Retinal pigment epithelial cell (primary cell): ENCODE results near the gene DNAH11.

Source experiments
- DNase-seq: peaks from one replicate; pipeline ENCODE4 v3.0.0-alpha.2; 2010; ENCODE audit warnings: low read depth
- H3K4me3 ChIP-seq: 2 replicates; pipeline ENCODE4 v1.5.1; 2011; ENCODE audit warnings: mild to moderate bottlenecking, low read length, control low read depth, moderate library complexity
- TF ChIP-seq, protein P1 (sequence below): conservative IDR thresholded peaks from 2 replicates; pipeline ENCODE4 v1.5.1; 2011; ENCODE audit warnings: low read depth, low read length, control low read depth, inconsistent platforms

The DNAH11 gene, protein sequence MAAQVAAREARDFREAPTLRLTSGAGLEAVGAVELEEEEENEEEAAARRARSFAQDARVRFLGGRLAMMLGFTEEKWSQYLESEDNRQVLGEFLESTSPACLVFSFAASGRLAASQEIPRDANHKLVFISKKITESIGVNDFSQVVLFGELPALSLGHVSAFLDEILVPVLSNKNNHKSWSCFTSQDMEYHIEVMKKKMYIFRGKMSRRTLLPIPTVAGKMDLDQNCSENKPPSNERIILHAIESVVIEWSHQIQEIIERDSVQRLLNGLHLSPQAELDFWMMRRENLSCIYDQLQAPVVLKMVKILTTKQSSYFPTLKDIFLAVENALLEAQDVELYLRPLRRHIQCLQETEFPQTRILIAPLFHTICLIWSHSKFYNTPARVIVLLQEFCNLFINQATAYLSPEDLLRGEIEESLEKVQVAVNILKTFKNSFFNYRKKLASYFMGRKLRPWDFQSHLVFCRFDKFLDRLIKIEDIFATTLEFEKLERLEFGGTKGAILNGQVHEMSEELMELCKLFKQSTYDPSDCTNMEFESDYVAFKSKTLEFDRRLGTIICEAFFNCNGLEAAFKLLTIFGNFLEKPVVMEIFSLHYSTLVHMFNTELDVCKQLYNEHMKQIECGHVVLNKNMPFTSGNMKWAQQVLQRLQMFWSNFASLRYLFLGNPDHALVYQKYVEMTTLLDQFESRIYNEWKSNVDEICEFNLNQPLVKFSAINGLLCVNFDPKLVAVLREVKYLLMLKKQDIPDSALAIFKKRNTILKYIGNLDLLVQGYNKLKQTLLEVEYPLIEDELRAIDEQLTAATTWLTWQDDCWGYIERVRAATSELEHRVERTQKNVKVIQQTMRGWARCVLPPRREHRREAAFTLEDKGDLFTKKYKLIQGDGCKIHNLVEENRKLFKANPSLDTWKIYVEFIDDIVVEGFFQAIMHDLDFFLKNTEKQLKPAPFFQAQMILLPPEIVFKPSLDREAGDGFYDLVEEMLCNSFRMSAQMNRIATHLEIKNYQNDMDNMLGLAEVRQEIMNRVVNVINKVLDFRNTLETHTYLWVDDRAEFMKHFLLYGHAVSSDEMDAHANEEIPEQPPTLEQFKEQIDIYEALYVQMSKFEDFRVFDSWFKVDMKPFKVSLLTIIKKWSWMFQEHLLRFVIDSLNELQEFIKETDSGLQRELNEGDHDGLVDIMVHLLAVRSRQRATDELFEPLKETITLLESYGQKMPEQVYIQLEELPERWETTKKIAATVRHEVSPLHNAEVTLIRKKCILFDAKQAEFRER (N-terminal part only)

DNA sequence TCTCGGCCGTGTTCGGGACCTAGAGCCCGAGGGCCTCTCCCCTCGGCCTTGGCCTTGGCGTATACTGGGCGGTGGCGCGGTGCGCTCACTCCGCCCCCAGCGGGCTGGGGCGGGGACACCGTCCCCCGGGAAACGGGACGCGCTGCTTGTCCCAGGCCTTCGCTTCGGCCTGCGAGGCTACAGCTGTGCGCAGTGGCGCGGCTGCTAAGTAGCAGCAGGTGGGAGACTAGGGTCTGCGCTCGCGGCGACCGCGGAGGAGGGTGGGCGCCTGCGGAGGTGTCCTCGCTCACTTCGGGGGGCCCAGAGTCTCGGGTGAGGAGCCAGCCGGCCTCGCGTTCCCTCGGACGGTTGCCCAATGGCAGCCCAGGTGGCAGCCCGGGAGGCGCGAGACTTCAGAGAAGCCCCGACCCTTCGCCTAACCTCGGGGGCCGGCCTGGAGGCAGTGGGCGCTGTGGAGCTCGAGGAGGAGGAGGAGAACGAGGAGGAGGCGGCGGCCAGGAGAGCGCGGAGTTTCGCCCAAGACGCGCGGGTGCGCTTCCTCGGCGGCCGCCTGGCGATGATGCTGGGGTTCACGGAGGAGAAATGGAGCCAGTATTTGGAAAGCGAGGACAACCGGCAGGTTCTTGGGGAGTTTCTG, at the start of gene DNAH11:
DNAH11 (plus strand) TSS at position 149 of the 637 bp plus-strand sequence; CDS start at position 356, 207 bp downstream.
- TF ChIP-seq, protein P1, sequence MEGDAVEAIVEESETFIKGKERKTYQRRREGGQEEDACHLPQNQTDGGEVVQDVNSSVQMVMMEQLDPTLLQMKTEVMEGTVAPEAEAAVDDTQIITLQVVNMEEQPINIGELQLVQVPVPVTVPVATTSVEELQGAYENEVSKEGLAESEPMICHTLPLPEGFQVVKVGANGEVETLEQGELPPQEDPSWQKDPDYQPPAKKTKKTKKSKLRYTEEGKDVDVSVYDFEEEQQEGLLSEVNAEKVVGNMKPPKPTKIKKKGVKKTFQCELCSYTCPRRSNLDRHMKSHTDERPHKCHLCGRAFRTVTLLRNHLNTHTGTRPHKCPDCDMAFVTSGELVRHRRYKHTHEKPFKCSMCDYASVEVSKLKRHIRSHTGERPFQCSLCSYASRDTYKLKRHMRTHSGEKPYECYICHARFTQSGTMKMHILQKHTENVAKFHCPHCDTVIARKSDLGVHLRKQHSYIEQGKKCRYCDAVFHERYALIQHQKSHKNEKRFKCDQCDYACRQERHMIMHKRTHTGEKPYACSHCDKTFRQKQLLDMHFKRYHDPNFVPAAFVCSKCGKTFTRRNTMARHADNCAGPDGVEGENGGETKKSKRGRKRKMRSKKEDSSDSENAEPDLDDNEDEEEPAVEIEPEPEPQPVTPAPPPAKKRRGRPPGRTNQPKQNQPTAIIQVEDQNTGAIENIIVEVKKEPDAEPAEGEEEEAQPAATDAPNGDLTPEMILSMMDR: peak; percentile 14
- peak; percentile 7 for DNase-seq
- peak within 1 kb of the TSS; percentile 56 for H3K4me3 ChIP-seq

DNA sequence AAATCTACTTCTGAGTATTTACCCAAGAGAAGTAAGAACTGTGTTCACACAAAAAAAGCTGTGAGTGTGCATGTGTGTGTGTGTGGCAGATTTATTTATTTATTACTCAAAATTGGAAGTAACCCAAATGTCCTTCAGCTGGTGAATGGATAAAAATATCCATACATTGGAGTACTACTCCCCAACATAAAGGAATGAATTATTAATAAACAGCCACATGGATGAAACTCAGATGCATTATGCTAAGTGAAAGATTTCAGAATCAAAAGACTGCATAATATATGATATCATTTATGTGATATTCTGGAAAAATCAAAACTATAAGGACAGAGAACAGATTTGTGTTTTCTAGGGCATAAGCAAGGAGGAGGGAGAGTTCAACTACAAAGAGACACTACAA, 47.1 kb upstream of the DNAH11 start:
- no peak overlapping the region for H3K4me3 ChIP-seq
- TF ChIP-seq, protein P1: no peak
- DNase-seq: no peak

DNA sequence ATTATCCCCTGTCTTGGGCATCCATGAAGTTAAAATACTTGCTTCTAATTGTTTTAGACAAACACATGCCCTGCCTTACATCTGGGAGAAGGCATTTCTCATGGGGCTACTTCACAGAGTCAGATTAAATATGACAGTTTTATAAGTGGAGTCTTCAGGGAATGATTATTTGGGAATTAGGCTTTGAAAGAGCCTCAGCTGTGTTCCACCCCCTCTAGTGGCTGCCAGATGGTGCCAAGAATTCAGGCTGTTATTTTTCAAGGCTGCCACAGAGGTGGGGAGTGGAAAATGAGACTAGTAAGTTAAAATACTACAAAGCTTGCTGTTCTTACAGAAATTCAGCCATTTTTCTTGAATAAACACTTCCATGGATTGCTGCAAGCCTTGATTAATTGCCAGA, 45.8 kb upstream of the DNAH11 start:
- TF ChIP-seq, protein P1: peak; percentile 51
- H3K4me3 ChIP-seq: no peak overlapping the region
- DNase-seq: no peak

DNA sequence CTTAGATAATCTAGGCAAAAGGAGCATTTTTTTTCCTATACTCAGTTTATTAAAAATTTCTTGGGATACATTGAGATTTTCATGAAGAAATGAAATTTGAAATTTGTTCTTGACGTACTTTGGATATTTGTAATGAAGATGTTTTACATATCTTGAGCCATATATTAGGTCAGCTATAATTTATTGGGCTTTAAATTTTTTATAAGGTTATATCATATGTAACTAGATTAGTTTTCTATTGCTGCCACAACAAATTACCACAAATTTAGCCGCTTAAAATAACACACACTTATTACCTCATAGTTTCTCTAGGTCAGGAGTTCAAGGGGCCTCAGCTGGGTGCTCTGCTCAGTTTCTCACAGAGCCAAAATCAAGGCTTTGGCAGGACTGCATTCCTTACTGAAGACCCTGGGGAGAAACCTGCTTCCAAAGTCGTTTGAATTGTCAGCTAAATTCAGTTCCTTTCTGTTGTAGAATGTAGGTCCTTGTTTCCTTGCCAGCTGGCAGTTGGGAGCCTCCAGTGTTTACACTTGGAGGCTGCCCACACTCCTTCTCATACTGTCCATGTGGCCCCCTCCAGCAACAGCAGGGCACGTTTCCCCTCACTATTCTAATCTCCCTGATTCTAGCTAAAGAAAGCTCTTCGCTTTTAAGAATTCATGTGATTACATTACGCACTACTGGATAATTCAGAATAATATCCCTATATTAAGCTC, 42.6 kb upstream of the DNAH11 start:
- TF ChIP-seq, protein P1: no peak
- no peak for DNase-seq
- no peak overlapping the region for H3K4me3 ChIP-seq

DNA sequence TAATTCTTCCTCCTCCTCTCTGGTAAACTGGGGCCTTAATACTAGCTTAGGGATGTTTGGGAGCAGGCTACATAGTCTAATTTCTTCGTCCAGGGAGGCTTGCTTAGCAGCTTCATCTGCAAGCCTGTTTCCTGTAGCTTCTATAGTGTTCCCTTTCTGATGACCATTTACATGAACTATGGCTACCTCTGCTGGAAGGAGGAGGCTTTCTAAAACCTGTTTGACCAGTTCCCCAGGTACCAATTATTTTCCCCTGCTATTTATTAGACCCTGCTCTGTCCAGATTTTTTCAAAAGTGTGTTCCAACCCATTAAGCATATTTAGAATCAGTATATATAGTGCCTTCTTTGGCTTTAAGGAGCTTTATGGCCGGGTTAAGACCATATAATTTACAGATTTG, 38.8 kb upstream of the DNAH11 start:
- DNase-seq: no peak
- TF ChIP-seq, protein P1: no peak
- no peak overlapping the region for H3K4me3 ChIP-seq
